GM12864 (cell line): ENCODE measurements around the gene PAPPA2.

Experiments
- DNase-seq: peaks from one replicate; pipeline ENCODE4 v3.0.0-alpha.2; 2011; ENCODE audit warnings: low read depth
- H3K4me3 ChIP-seq: 2 replicates; pipeline ENCODE4 v1.5.1; 2011; ENCODE audit warnings: mild to moderate bottlenecking, low read depth, low read length, control low read depth
- CTCF ChIP-seq: IDR thresholded peaks from 2 replicates; pipeline ENCODE4 v1.5.1; 2011; ENCODE audit warnings: low read depth, mild to moderate bottlenecking, moderate library complexity, low read length, control low read depth, inconsistent platforms; ENCODE audit errors: missing control alignments

PAPPA2 gene

GRCh38 chr1:176893625-176894352 is 430.8 kb downstream of the PAPPA2 start:
- no peak for DNase-seq
- no peak overlapping the region for H3K4me3 ChIP-seq
- no peak for TF ChIP-seq CTCF

GRCh38 chr1:176894450-176894849 is 431.5 kb downstream of the PAPPA2 start:
- DNase-seq = no peak
- TF ChIP-seq CTCF = no peak
- H3K4me3 ChIP-seq = no peak overlapping the region
